Measurements from ENCODE around the gene DGKG. TPM values are rescaled to one million over a fixed set of nuclear protein-coding genes. Genes with fewer than 3 reads are reported as not detected.

DGKG gene
- total and polyA plus RNA-seq, 9 of the 15 experiments (the other 6 are each of a cell fraction or from before 2014, with no cell fraction given), result 0.01 to 0.36 (median 0.15) TPM

DNA sequence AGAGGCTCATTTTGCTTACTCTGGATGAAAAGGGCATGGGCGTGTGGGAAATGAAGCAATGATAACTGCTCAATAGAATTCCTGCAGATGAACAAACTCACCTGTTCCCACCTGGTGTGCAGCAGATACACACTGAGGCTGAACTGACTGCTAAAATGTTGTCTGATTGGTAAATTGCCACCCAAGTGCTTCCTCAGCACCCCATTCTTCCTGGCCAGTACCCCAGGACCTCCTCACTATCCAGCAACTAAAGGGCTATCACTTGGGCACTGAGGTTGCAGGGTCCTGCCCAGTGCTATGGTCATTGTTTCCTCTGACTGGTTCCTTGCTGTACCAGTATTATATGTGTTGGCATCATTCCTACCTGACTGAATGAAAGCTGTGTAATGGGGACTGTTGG is 38.0 kb upstream of the DGKG start:
- Histone ChIP-seq H4K20me1 (replicated peaks; ENCODE audit: control insufficient read depth, insufficient read depth, low read length) (no peaks in the 10 kb centered on the region), H3K27me3 (ENCODE audit: control insufficient read depth in 2 of 2, insufficient read depth in 2 of 2, low read length in 2 of 2) (peaks cover 6 to 7% of the 10 kb centered on the region in 2 experiments; a peak in 4 of 5 replicates), H3K36me3 (ENCODE audit: control insufficient read depth, insufficient read depth, low read length) (no peaks in the 10 kb centered on the region), H3K79me2 (ENCODE audit: control insufficient read depth, insufficient read depth, low read length) (no peaks in the 10 kb centered on the region), H3K27ac (ENCODE audit: extremely low read depth, low read depth, low read length) (no peak overlapping the region), H2AFZ (ENCODE audit: low read depth, low read length) (no peak overlapping the region), H3K9me3 (replicated peaks; ENCODE audit: control insufficient read depth, insufficient read depth, low read depth, low read length) (no peaks in the 10 kb centered on the region), H3K4me1 (replicated peaks in 1 of 2; ENCODE audit: control insufficient read depth in 2 of 2, insufficient read depth in 2 of 2, low read length in 2 of 2) (no peaks in the 10 kb centered on the region), H3K4me3 (no peak overlapping the region), H3K4me2 (ENCODE audit: insufficient read depth, low read length) (no peak overlapping the region), H3K9me1 (ENCODE audit: control insufficient read depth, insufficient read depth, low read length) (no peaks in the 10 kb centered on the region), H3K9ac (ENCODE audit: insufficient read depth in 1 of 2, low read depth in 2 of 2, low read length in 2 of 2) (no peak overlapping the region)
- ChIA-PET CTCF (ENCODE audit: low intra/inter-chr PET ratio) (no interaction called here), POLR2A (no interaction called here)
- DNase-seq (ENCODE audit: extremely low read depth in 1 of 4, low spot score in 3 of 4) (no peak), ATAC-seq (no peak), FAIRE-seq (no peak)
- BruUV-seq (replicated peaks), result no TSS peak
- 10% methylated on average over 1 of the region's 1 CpG for WGBS (ENCODE audit: insufficient coverage, low coverage, missing lambda C conversion rate)
- in situ Hi-C loops (cut with MboI), result no loop called here
- intact Hi-C loops (cut with micrococcal nuclease), result no loop called here
- TF ChIP-seq HDAC3 (IDR thresholded peaks at IDR 0.05; ENCODE audit: borderline replicate concordance, partially characterized antibody), result no peak
- TF ChIP-seq, protein P1, sequence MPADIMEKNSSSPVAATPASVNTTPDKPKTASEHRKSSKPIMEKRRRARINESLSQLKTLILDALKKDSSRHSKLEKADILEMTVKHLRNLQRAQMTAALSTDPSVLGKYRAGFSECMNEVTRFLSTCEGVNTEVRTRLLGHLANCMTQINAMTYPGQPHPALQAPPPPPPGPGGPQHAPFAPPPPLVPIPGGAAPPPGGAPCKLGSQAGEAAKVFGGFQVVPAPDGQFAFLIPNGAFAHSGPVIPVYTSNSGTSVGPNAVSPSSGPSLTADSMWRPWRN (IDR thresholded peaks at IDR 0.05; ENCODE audit: low read depth), result no peak
- TF ChIP-seq MXI1 (IDR thresholded peaks at IDR 0.05; ENCODE audit: low read depth, low read length), result no peak
- no peak for TF ChIP-seq ARNT (IDR thresholded peaks at IDR 0.05)
- TF ChIP-seq ZSCAN32 (CRISPR knock-in tag; IDR thresholded peaks at IDR 0.05), result no peak
- TF ChIP-seq, protein P2, sequence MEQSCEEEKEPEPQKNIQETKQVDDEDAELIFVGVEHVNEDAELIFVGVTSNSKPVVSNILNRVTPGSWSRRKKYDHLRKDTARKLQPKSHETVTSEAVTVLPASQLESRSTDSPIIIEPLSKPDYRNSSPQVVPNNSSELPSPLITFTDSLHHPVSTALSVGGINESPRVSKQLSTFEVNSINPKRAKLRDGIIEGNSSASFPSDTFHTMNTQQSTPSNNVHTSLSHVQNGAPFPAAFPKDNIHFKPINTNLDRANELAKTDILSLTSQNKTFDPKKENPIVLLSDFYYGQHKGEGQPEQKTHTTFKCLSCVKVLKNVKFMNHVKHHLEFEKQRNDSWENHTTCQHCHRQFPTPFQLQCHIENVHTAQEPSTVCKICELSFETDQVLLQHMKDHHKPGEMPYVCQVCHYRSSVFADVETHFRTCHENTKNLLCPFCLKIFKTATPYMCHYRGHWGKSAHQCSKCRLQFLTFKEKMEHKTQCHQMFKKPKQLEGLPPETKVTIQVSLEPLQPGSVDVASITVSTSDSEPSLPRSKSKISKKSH (CRISPR knock-in tag; IDR thresholded peaks at IDR 0.05), result no peak
- TF ChIP-seq, protein P3, sequence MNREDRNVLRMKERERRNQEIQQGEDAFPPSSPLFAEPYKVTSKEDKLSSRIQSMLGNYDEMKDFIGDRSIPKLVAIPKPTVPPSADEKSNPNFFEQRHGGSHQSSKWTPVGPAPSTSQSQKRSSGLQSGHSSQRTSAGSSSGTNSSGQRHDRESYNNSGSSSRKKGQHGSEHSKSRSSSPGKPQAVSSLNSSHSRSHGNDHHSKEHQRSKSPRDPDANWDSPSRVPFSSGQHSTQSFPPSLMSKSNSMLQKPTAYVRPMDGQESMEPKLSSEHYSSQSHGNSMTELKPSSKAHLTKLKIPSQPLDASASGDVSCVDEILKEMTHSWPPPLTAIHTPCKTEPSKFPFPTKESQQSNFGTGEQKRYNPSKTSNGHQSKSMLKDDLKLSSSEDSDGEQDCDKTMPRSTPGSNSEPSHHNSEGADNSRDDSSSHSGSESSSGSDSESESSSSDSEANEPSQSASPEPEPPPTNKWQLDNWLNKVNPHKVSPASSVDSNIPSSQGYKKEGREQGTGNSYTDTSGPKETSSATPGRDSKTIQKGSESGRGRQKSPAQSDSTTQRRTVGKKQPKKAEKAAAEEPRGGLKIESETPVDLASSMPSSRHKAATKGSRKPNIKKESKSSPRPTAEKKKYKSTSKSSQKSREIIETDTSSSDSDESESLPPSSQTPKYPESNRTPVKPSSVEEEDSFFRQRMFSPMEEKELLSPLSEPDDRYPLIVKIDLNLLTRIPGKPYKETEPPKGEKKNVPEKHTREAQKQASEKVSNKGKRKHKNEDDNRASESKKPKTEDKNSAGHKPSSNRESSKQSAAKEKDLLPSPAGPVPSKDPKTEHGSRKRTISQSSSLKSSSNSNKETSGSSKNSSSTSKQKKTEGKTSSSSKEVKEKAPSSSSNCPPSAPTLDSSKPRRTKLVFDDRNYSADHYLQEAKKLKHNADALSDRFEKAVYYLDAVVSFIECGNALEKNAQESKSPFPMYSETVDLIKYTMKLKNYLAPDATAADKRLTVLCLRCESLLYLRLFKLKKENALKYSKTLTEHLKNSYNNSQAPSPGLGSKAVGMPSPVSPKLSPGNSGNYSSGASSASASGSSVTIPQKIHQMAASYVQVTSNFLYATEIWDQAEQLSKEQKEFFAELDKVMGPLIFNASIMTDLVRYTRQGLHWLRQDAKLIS (CRISPR knock-in tag; IDR thresholded peaks at IDR 0.05), result no peak
- TF ChIP-seq, protein P4, sequence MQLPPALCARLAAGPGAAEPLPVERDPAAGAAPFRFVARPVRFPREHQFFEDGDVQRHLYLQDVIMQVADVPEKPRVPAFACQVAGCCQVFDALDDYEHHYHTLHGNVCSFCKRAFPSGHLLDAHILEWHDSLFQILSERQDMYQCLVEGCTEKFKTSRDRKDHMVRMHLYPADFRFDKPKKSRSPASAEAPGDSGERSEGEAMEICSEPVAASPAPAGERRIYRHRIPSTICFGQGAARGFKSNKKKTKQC (CRISPR knock-in tag; IDR thresholded peaks at IDR 0.05), result no peak
- no peak for TF ChIP-seq ZNF764 (CRISPR knock-in tag; IDR thresholded peaks at IDR 0.05; ENCODE audit: low read depth)
- TF ChIP-seq FOS (IDR thresholded peaks at IDR 0.05; ENCODE audit: extremely low read depth, insufficient read length), result no peak
- no peak for TF ChIP-seq ZNF551 (CRISPR knock-in tag; IDR thresholded peaks at IDR 0.05)
